IMR-90 (cell line): ENCODE data around the gene PLVAP.

ENCODE experiments used
- CEBPB ChIP-seq: IDR thresholded peaks from 2 replicates; pipeline ENCODE4 v1.6.1; 2012; ENCODE audit warnings: low read depth, low read length, improper control_type of control experiment
- CTCF ChIP-seq: conservative IDR thresholded peaks from 2 replicates; pipeline ENCODE4 v1.5.1; 2012; ENCODE audit warnings: mild to moderate bottlenecking, low read depth, low read length, improper control_type of control experiment
- ELK1 ChIP-seq: fragments of 150-350 bp; IDR thresholded peaks from 2 replicates; pipeline ENCODE4 v1.6.1; 2016; ENCODE audit warnings: low read depth, mild to moderate bottlenecking, low read length, moderate library complexity, borderline replicate concordance
- MAFK ChIP-seq: IDR thresholded peaks from 2 replicates; pipeline ENCODE4 v1.6.1; 2012; ENCODE audit warnings: low read depth, low read length, improper control_type of control experiment
- MXI1 ChIP-seq: IDR thresholded peaks from 2 replicates; pipeline ENCODE4 v1.6.1; 2012; ENCODE audit warnings: low read depth, mild to moderate bottlenecking, low read length, moderate library complexity, borderline replicate concordance
- POLR2A ChIP-seq: IDR thresholded peaks from 2 replicates; pipeline ENCODE4 v1.6.1; 2012; ENCODE audit warnings: mild to moderate bottlenecking, low read depth, low read length
- RAD21 ChIP-seq: IDR thresholded peaks from 2 replicates; pipeline ENCODE4 v1.6.1; 2012; ENCODE audit warnings: low read length, improper control_type of control experiment
- RCOR1 ChIP-seq: IDR thresholded peaks from 2 replicates; pipeline ENCODE4 v1.6.1; 2012; ENCODE audit warnings: mild to moderate bottlenecking, low read length, improper control_type of control experiment; ENCODE audit not compliant: insufficient replicate concordance
- RFX5 ChIP-seq: IDR thresholded peaks from 2 replicates; pipeline ENCODE4 v1.8.0; 2012; ENCODE audit warnings: low read depth, mild to moderate bottlenecking, low read length, moderate library complexity
- SMC3 ChIP-seq: fragments of 150-350 bp; IDR thresholded peaks from 2 replicates; pipeline ENCODE4 v1.6.1; 2016; ENCODE audit warnings: low read depth, mild to moderate bottlenecking, antibody characterized with exemption, low read length, moderate library complexity
- USF2 ChIP-seq: fragments of 150-350 bp; IDR thresholded peaks from 2 replicates; pipeline ENCODE4 v1.6.1; 2017; ENCODE audit warnings: mild to moderate bottlenecking, antibody characterized with exemption, low read length, low read depth

- no peak for TF ChIP-seq ELK1
- TF ChIP-seq RAD21, result no peak
- no peak for TF ChIP-seq SMC3
- no peak for TF ChIP-seq CTCF
- no peak for TF ChIP-seq POLR2A
- TF ChIP-seq RCOR1, result no peak
- TF ChIP-seq MAFK, result no peak
- TF ChIP-seq USF2, result no peak
- peak; percentile 67 for TF ChIP-seq CEBPB
- TF ChIP-seq RFX5, result no peak
- no peak for TF ChIP-seq MXI1
These were observed 28.3 kb upstream of the PLVAP start, which contains the start of gene BST2 for GRCh38 chr19:17405250-17406045.
